HUES6 (cell line): ENCODE results near the gene GNPTAB.
"Not testable (repeated sequence)": the region's sequence is repeated elsewhere in the genome, so short reads cannot be mapped to it uniquely, and the experiment has no call there.

Experiments used
- H3K27ac ChIP-seq: 2 replicates; pipeline ENCODE4 v1.7.0; 2013; ENCODE audit warnings: low read depth, mild to moderate bottlenecking, low read length, inconsistent platforms
- H3K27me3 ChIP-seq: 2 replicates; pipeline ENCODE4 v1.6.1; 2013; ENCODE audit warnings: low read length; ENCODE audit not compliant: control insufficient read depth, insufficient read depth
- H3K36me3 ChIP-seq: 2 replicates; pipeline ENCODE4 v1.6.1; 2013; ENCODE audit warnings: low read length; ENCODE audit not compliant: control insufficient read depth, insufficient read depth
- H3K4me1 ChIP-seq: 2 replicates; pipeline ENCODE4 v1.6.1; 2013; ENCODE audit warnings: low read length; ENCODE audit not compliant: control insufficient read depth, insufficient read depth
- H3K4me3 ChIP-seq: 2 replicates; pipeline ENCODE4 v1.5.1; 2013; ENCODE audit warnings: low read depth, low read length
- H3K9ac ChIP-seq: one replicate; pipeline ENCODE4 v1.6.1; 2013; ENCODE audit warnings: mild to moderate bottlenecking, low read length
- H3K9me3 ChIP-seq: 2 replicates; pipeline ENCODE4 v1.6.1; 2013; ENCODE audit warnings: low read depth, low read length; ENCODE audit not compliant: control insufficient read depth, insufficient read depth

GNPTAB gene

GRCh38 chr12:101747697-101748096, 83.1 kb downstream of the GNPTAB start:
- Histone ChIP-seq H3K4me1 (peaks cover 11% of the 10 kb centered on the region; the same call in 1 of the 2 replicates), H3K27ac (no peak overlapping the region), H3K9me3 (no peaks in the 10 kb centered on the region), H3K9ac (no peak overlapping the region), H3K27me3 (no peaks in the 10 kb centered on the region), H3K36me3 (peaks cover 66% of the 10 kb centered on the region), H3K4me3 (no peak overlapping the region)

- H3K4me3 ChIP-seq = no peak overlapping the region
- no peak overlapping the region for H3K27ac ChIP-seq
- no peaks in the 10 kb centered on the region for H3K27me3 ChIP-seq
- peaks cover 11% of the 10 kb centered on the region; the same call in 1 of the 2 replicates for H3K4me1 ChIP-seq
- no peak overlapping the region for H3K9ac ChIP-seq
- H3K9me3 ChIP-seq = no peaks in the 10 kb centered on the region
- H3K36me3 ChIP-seq = peaks cover 61% of the 10 kb centered on the region
Observed at GRCh38 chr12:101746661-101747060, 84.1 kb downstream of the GNPTAB start.

- Histone ChIP-seq H3K9ac (no peak overlapping the region), H3K9me3 (no peaks in the 10 kb centered on the region), H3K27ac (no peak overlapping the region), H3K4me3 (no peak overlapping the region), H3K36me3 (peaks cover 56% of the 10 kb centered on the region), H3K4me1 (peaks cover 11% of the 10 kb centered on the region; the same call in 1 of the 2 replicates), H3K27me3 (no peaks in the 10 kb centered on the region)
Observed at GRCh38 chr12:101746196-101746595, 84.6 kb downstream of the GNPTAB start.

GRCh38 chr12:101745481-101745880, 85.3 kb downstream of the GNPTAB start:
- Histone ChIP-seq H3K9me3 (no peaks in the 10 kb centered on the region), H3K4me3 (no peak overlapping the region), H3K36me3 (peaks cover 54% of the 10 kb centered on the region), H3K27ac (no peak overlapping the region), H3K4me1 (peaks cover 6% of the 10 kb centered on the region; the same call in 1 of the 2 replicates), H3K9ac (no peak overlapping the region), H3K27me3 (no peaks in the 10 kb centered on the region)

GRCh38 chr12:101743724-101744472, 86.9 kb downstream of the GNPTAB start:
- Histone ChIP-seq H3K27ac (no peak overlapping the region), H3K9ac (no peak overlapping the region), H3K36me3 (peaks cover 44% of the 10 kb centered on the region), H3K9me3 (no peaks in the 10 kb centered on the region), H3K27me3 (no peaks in the 10 kb centered on the region), H3K4me1 (no peaks in the 10 kb centered on the region), H3K4me3 (no peak overlapping the region)

GRCh38 chr12:101743242-101743641, 87.5 kb downstream of the GNPTAB start:
- no peaks in the 10 kb centered on the region for H3K27me3 ChIP-seq
- H3K9ac ChIP-seq = no peak overlapping the region
- peaks cover 37% of the 10 kb centered on the region for H3K36me3 ChIP-seq
- H3K4me3 ChIP-seq = no peak overlapping the region
- H3K9me3 ChIP-seq = no peaks in the 10 kb centered on the region
- no peaks in the 10 kb centered on the region for H3K4me1 ChIP-seq
- H3K27ac ChIP-seq = no peak overlapping the region

GRCh38 chr12:101740980-101741379, 89.8 kb downstream of the GNPTAB start:
- Histone ChIP-seq H3K4me1 (no peaks in the 10 kb centered on the region), H3K36me3 (peaks cover 16% of the 10 kb centered on the region), H3K4me3 (no peak overlapping the region), H3K27me3 (no peaks in the 10 kb centered on the region), H3K9ac (no peak overlapping the region), H3K9me3 (no peaks in the 10 kb centered on the region), H3K27ac (no peak overlapping the region)

- no peaks in the 10 kb centered on the region for H3K9me3 ChIP-seq
- no peaks in the 10 kb centered on the region for H3K4me1 ChIP-seq
- H3K27me3 ChIP-seq = no peaks in the 10 kb centered on the region
- no peak overlapping the region for H3K4me3 ChIP-seq
- H3K27ac ChIP-seq = no peak overlapping the region
- no peak overlapping the region for H3K9ac ChIP-seq
- H3K36me3 ChIP-seq = peaks cover 13% of the 10 kb centered on the region
Observed at GRCh38 chr12:101740566-101740965, 90.2 kb downstream of the GNPTAB start.

- H3K27ac ChIP-seq = no peak within 1 kb of the TSS
- peaks cover 7% of the 10 kb centered on the region for H3K36me3 ChIP-seq
- H3K4me3 ChIP-seq = no peak within 1 kb of the TSS
- no peak within 1 kb of the TSS for H3K9ac ChIP-seq
- no peaks in the 10 kb centered on the region for H3K27me3 ChIP-seq
- H3K9me3 ChIP-seq = no peaks in the 10 kb centered on the region
- no peaks in the 10 kb centered on the region for H3K4me1 ChIP-seq
Observed at GRCh38 chr12:101738920-101739665, 91.7 kb downstream of the GNPTAB start, which contains the start of gene SYCP3. SYCP3 (minus strand) TSS chr12:101739462; CDS start chr12:101737935, 1,527 bp downstream.

GRCh38 chr12:101737476-101737875, 93.3 kb downstream of the GNPTAB start:
- H3K36me3 ChIP-seq = no peaks in the 10 kb centered on the region
- H3K27me3 ChIP-seq = no peaks in the 10 kb centered on the region
- H3K4me1 ChIP-seq = no peaks in the 10 kb centered on the region
- no peak overlapping the region for H3K9ac ChIP-seq
- no peak overlapping the region for H3K27ac ChIP-seq
- H3K4me3 ChIP-seq = no peak overlapping the region
- no peaks in the 10 kb centered on the region for H3K9me3 ChIP-seq

GRCh38 chr12:101734482-101734881, 96.3 kb downstream of the GNPTAB start:
- not testable (repeated sequence) for H3K9ac ChIP-seq, H3K36me3 ChIP-seq

More at GRCh38 chr12:101734482-101734881, 96.3 kb downstream of the GNPTAB start:
- H3K27me3 ChIP-seq, H3K9me3 ChIP-seq, H3K27ac ChIP-seq, H3K4me1 ChIP-seq, H3K4me3 ChIP-seq: not testable (repeated sequence)
